ENCODE data around the gene KRTAP4-11. TPM values are rescaled to one million over a fixed set of nuclear protein-coding genes. Genes with fewer than 3 reads are reported as not detected.

Gene KRTAP4-11
- total RNA-seq, 4 donors from 2014 or later, result 0.22 TPM; not detected in 3

DNA sequence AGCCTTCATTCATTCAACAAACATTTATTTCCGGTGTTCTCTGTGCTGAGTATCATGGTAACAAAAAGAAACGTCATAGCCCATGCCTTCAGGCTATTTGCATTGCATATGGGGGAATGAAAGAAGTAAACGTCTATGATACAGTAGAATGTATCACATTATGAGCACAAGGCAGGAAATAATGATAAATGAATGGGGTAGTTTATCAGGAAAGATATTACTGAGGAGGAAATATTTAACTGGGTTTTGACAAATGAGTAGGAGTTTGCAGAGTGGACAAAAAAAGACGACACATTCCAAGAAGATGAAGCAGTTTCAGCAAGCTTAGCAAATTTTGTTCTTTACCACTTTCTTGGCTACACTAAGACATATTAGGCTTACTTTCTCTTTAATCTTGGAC, 35.5 kb downstream of the KRTAP4-11 start:
- no peaks in the 10 kb centered on the region for H3K36me3 ChIP-seq
- no peak overlapping the region for H3K4me3 ChIP-seq
- H3K27ac ChIP-seq, result no peak overlapping the region
- no peak for DNase-seq
- TF ChIP-seq POLR2A (IDR thresholded peaks at IDR 0.05) (no peak), CTCF (IDR thresholded peaks at IDR 0.05) (no peak)
- no peaks in the 10 kb centered on the region for H3K9me3 ChIP-seq
- H3K27me3 ChIP-seq, result no peaks in the 10 kb centered on the region
- no peaks in the 10 kb centered on the region for H3K4me1 ChIP-seq
- WGBS, 2 donors, result 24 to 42% methylated on average over 4 of the region's 4 CpGs
- intact Hi-C loops (cut with DNase I), result no loop called here

DNA sequence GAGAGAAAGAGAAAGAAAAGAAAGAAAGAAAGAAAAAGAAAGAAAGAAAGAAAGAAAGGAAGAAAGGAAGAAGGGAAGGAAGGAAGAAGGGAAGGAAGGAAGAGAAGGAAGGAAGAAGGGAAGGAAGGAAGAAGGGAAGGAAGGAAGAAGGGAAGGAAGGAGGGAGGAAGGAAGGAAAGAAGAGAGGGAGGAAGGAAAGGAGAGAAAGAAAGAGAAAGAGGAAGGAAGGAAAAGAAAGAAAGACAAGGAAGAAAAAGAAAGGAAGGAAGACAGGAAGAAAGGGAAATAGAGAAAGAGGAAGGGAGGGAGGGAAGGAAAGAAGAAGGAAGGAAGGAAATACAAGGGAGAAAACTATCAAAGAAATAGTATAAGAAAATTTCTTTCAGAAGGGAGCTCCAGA, 41.4 kb downstream of the KRTAP4-11 start:
- Histone ChIP-seq H3K27me3 (peaks cover 0 to 15% (median 0%) of the 10 kb centered on the region in 4 donors), H3K9me3 (no peaks in the 10 kb centered on the region), H3K4me1 (no peaks in the 10 kb centered on the region), H3K27ac (no peak overlapping the region), H3K4me3 (no peak overlapping the region), H3K36me3 (no peaks in the 10 kb centered on the region)
- TF ChIP-seq POLR2A (IDR thresholded peaks at IDR 0.05) (no peak), CTCF (IDR thresholded peaks at IDR 0.05) (no peak)
- DNase-seq, result no peak
- intact Hi-C loops (cut with DNase I), result no loop called here

DNA sequence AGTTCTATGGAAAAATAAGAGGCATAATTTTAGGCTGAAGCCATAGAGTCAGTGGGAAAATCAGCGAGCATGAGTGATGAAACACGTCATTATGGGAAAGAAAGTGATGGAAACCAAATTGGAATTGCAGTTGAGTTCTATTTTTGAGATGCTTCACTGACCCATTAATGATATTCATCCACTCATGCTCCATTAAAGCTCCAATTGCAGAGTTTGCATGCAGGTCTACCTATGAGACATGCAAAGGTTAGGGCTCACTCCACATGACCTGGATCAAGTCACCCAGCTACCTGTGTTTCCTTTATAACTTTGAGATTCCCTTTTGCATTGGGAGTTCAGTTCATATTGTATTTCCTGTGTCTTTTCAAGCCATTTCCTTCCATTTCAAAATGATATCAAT, 44.5 kb downstream of the KRTAP4-11 start:
- intact Hi-C loops (cut with DNase I), result no loop called here

GRCh38 chr17:41071606-41072360, 46.4 kb downstream of the KRTAP4-11 start:
- 80 to 84% methylated on average over 5 of the region's 5 CpGs for WGBS, 2 donors
- no peaks in the 10 kb centered on the region for H3K4me1 ChIP-seq
- no peaks in the 10 kb centered on the region for H3K36me3 ChIP-seq
- TF ChIP-seq POLR2A (IDR thresholded peaks at IDR 0.05), result no peak
- no peak for TF ChIP-seq CTCF (IDR thresholded peaks at IDR 0.05)
- intact Hi-C loops (cut with DNase I), result no loop called here
- no peaks in the 10 kb centered on the region for H3K9me3 ChIP-seq
- H3K4me3 ChIP-seq, result no peak overlapping the region
- no peak overlapping the region for H3K27ac ChIP-seq
- peaks cover 0 to 15% (median 0%) of the 10 kb centered on the region in 4 donors for H3K27me3 ChIP-seq
- DNase-seq, result no peak

More for the DNA sequence above, 44.5 kb downstream of the KRTAP4-11 start:
- H3K36me3 ChIP-seq, result no peaks in the 10 kb centered on the region
- DNase-seq, result no peak
- peaks cover 0 to 15% (median 0%) of the 10 kb centered on the region in 4 donors for H3K27me3 ChIP-seq
- no peak overlapping the region for H3K27ac ChIP-seq
- no peaks in the 10 kb centered on the region for H3K4me1 ChIP-seq
- no peaks in the 10 kb centered on the region for H3K9me3 ChIP-seq
- H3K4me3 ChIP-seq, result no peak overlapping the region
- 80 to 97% methylated on average over 2 of the region's 2 CpGs for WGBS, 2 donors
- TF ChIP-seq POLR2A (IDR thresholded peaks at IDR 0.05), result no peak
- no peak for TF ChIP-seq CTCF (IDR thresholded peaks at IDR 0.05)

DNA sequence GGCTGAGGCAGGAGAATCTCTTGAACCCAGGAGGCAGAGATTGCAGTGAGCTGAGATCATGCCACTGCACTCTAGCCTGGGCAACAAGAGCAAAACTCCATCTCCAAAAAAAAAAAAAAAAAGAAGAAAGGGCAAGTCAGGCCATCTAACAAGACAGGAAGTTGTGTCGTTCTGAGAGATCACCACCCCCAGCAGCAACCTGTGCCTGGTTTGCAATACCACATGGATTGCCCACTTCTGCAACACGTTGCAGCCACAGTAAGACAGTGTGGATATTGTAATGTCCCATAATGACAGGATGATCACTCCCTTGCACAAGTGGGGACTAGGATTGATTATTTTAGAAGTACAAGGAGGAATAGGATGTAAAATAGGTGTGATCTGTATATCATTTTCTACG, 49.1 kb downstream of the KRTAP4-11 start:
- Histone ChIP-seq H3K27ac (no peak overlapping the region), H3K9me3 (no peaks in the 10 kb centered on the region), H3K36me3 (no peaks in the 10 kb centered on the region), H3K27me3 (no peaks in the 10 kb centered on the region), H3K4me1 (no peaks in the 10 kb centered on the region), H3K4me3 (no peak overlapping the region)
- intact Hi-C loops (cut with DNase I), result no loop called here
- WGBS, 2 donors, result 55 to 80% methylated on average over 3 of the region's 3 CpGs
- DNase-seq, result no peak
- TF ChIP-seq CTCF (IDR thresholded peaks at IDR 0.05), result no peak
